ENCODE results near the gene DHRSX.

DHRSX gene

DNA sequence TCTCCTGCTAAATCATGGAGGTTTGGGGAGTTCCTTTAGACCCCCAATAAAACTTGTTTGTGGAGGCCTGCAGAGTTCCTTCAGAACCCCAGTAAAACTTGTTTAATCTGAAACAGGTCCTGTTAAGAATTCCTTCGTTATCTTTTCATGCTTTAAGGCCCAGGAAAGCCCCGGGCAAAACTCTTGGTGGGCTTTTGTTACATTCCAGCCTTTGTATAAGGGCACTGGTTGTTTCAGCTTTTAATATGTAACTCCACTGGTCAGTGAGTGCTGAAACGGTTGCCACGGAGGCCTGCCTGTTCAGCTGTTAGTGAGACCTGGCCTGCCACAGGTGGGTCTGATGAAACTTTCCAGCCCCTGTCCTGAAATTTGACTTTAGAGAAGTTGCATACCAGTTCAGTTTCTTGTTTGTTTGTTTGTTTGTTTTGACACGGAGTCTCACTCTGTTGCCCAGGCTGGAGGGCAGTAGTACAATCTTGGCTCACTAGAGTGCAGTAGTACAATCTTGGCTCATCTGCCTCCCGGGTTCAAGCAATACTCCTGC is 12.4 kb upstream of the DHRSX start:
- H2BK15ac ChIP-seq (ENCODE audit: low read length), result no peak overlapping the region
- no peak overlapping the region for H3K23ac ChIP-seq (ENCODE audit: low read depth, low read length, poor library complexity)
- no peak overlapping the region for H2BK120ac ChIP-seq (ENCODE audit: low read depth, low read length)
- no peak overlapping the region for H2BK12ac ChIP-seq (ENCODE audit: low read length)
- H4K91ac ChIP-seq (ENCODE audit: low read depth, low read length, poor library complexity), result no peak overlapping the region
- no peak overlapping the region for H4K8ac ChIP-seq (ENCODE audit: low read depth, low read length)
- no peaks in the 10 kb centered on the region for H3K27me3 ChIP-seq (ENCODE audit: control insufficient read depth in 3 of 3, insufficient read depth in 3 of 3, low read depth in 1 of 3, low read length in 3 of 3)
- no peaks in the 10 kb centered on the region for H3K36me3 ChIP-seq (replicated peaks in 1 of 2; ENCODE audit: control insufficient read depth in 2 of 2, insufficient read depth in 2 of 2, low read length in 2 of 2)
- H3K9ac ChIP-seq (ENCODE audit: low read depth, low read length, poor library complexity), result no peak overlapping the region
- no peak overlapping the region for H3K27ac ChIP-seq (replicated peaks; ENCODE audit: low read length)
- no peak overlapping the region for H3K18ac ChIP-seq (ENCODE audit: low read length)
- WGBS, 2 donors (ENCODE audit: extremely low coverage in 2 of 2, insufficient read length in 2 of 2, insufficient replicate concordance in 1 of 2), result no CpG with 5 or more reads among the region's 6 CpGs
- H2AK5ac ChIP-seq (ENCODE audit: low read depth, low read length), result no peak overlapping the region
- H3K4me3 ChIP-seq (ENCODE audit: low read length in 2 of 2), result no peak overlapping the region
- no peaks in the 10 kb centered on the region for H3K79me1 ChIP-seq (ENCODE audit: low read depth, low read length)
- H3K4me1 ChIP-seq (ENCODE audit: control insufficient read depth in 2 of 2, insufficient read depth in 1 of 2, low read depth in 1 of 2, low read length in 2 of 2), result peaks cover 4 to 6% of the 10 kb centered on the region in 2 donors
- peak overlapping the region; percentile 71 for H2AFZ ChIP-seq (ENCODE audit: low read length)
- no peak overlapping the region for H3K14ac ChIP-seq (ENCODE audit: low read length)
- no peak for DNase-seq (ENCODE audit: low spot score)
- H3K4me2 ChIP-seq (ENCODE audit: insufficient read depth, low read length, poor library complexity, severe bottlenecking), result no peak overlapping the region
- H3K9me3 ChIP-seq (replicated peaks in 1 of 2; ENCODE audit: control insufficient read depth in 2 of 2, insufficient read depth in 1 of 2, low read depth in 1 of 2, low read length in 2 of 2), result peaks cover 2 to 9% of the 10 kb centered on the region in 2 donors
- H2BK5ac ChIP-seq (ENCODE audit: low read length), result no peak overlapping the region
- no peak overlapping the region for H3K4ac ChIP-seq (ENCODE audit: low read length)

DNA sequence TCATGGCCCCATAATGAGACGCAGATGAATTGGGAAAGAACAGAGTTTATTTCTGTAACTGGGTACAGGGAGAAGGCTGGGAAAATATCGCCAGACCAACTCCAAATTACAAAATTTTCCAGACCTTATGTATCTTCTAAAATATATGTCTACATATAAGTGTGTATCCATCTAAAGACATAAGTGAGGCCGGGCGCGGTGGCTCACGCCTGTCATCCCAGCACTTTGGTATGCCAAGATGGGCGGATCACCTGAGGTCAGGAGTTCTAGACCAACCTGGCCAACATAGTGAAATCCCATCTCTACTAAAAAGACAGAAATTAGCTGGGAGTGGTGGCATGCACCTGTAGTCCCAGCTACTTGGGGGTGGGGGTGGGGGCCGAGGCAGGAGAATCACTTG is 11.7 kb upstream of the DHRSX start:
- no peak overlapping the region for H3K4me2 ChIP-seq (ENCODE audit: insufficient read depth, low read length, poor library complexity, severe bottlenecking)
- H3K79me1 ChIP-seq (ENCODE audit: low read depth, low read length), result no peaks in the 10 kb centered on the region
- no peak overlapping the region for H3K4ac ChIP-seq (ENCODE audit: low read length)
- peaks cover 4 to 6% of the 10 kb centered on the region in 2 donors for H3K4me1 ChIP-seq (ENCODE audit: control insufficient read depth in 2 of 2, insufficient read depth in 1 of 2, low read depth in 1 of 2, low read length in 2 of 2)
- H2BK5ac ChIP-seq (ENCODE audit: low read length), result no peak overlapping the region
- H4K8ac ChIP-seq (ENCODE audit: low read depth, low read length), result no peak overlapping the region
- H2BK120ac ChIP-seq (ENCODE audit: low read depth, low read length), result no peak overlapping the region
- DNase-seq (ENCODE audit: low spot score), result no peak
- H3K4me3 ChIP-seq (ENCODE audit: low read length in 2 of 2), result no peak overlapping the region
- no CpG with 5 or more reads among the region's 8 CpGs for WGBS, 2 donors (ENCODE audit: extremely low coverage in 2 of 2, insufficient read length in 2 of 2, insufficient replicate concordance in 1 of 2)
- H4K91ac ChIP-seq (ENCODE audit: low read depth, low read length, poor library complexity), result no peak overlapping the region
- H3K36me3 ChIP-seq (replicated peaks in 1 of 2; ENCODE audit: control insufficient read depth in 2 of 2, insufficient read depth in 2 of 2, low read length in 2 of 2), result no peaks in the 10 kb centered on the region
- no peak overlapping the region for H2AK5ac ChIP-seq (ENCODE audit: low read depth, low read length)
- H3K9me3 ChIP-seq (replicated peaks in 1 of 2; ENCODE audit: control insufficient read depth in 2 of 2, insufficient read depth in 1 of 2, low read depth in 1 of 2, low read length in 2 of 2), result peaks cover 2 to 9% of the 10 kb centered on the region in 2 donors
- no peak overlapping the region for H3K23ac ChIP-seq (ENCODE audit: low read depth, low read length, poor library complexity)
- no peaks in the 10 kb centered on the region for H3K27me3 ChIP-seq (ENCODE audit: control insufficient read depth in 3 of 3, insufficient read depth in 3 of 3, low read depth in 1 of 3, low read length in 3 of 3)
- no peak overlapping the region for H3K9ac ChIP-seq (ENCODE audit: low read depth, low read length, poor library complexity)
- H2AFZ ChIP-seq (ENCODE audit: low read length), result no peak overlapping the region
- H2BK12ac ChIP-seq (ENCODE audit: low read length), result no peak overlapping the region
- H3K27ac ChIP-seq (replicated peaks; ENCODE audit: low read length), result no peak overlapping the region
- H3K14ac ChIP-seq (ENCODE audit: low read length), result no peak overlapping the region
- H2BK15ac ChIP-seq (ENCODE audit: low read length), result no peak overlapping the region
- H3K18ac ChIP-seq (ENCODE audit: low read length), result no peak overlapping the region

DNA sequence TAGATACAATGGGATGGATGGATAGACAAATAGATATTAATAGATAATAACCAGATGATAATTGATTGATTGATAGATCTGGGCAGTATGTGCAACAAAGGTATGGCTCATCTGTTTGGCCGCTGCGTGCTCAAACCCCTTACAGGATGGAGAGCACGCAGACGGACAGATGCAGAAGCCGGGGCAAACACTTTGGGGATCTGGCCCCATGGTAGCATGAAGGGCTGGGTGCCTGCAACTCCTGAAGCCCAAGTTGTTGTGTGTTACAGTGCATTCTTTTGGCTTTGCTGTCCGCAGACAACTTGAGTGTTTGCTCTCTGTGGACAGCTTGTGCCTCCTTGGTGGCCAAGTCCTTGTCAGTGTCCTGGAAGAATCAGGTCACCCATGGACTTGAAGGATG is 10.6 kb upstream of the DHRSX start:
- H3K23ac ChIP-seq (ENCODE audit: low read depth, low read length, poor library complexity), result no peak overlapping the region
- no peak overlapping the region for H2AFZ ChIP-seq (ENCODE audit: low read length)
- H3K4me2 ChIP-seq (ENCODE audit: insufficient read depth, low read length, poor library complexity, severe bottlenecking), result no peak overlapping the region
- H4K8ac ChIP-seq (ENCODE audit: low read depth, low read length), result no peak overlapping the region
- no peak overlapping the region for H2BK15ac ChIP-seq (ENCODE audit: low read length)
- H2BK5ac ChIP-seq (ENCODE audit: low read length), result no peak overlapping the region
- no peak overlapping the region for H3K18ac ChIP-seq (ENCODE audit: low read length)
- WGBS, 2 donors (ENCODE audit: extremely low coverage in 2 of 2, insufficient read length in 2 of 2, insufficient replicate concordance in 1 of 2), result no CpG with 5 or more reads among the region's 6 CpGs
- no peak overlapping the region for H3K27ac ChIP-seq (replicated peaks; ENCODE audit: low read length)
- H3K9ac ChIP-seq (ENCODE audit: low read depth, low read length, poor library complexity), result no peak overlapping the region
- H2BK120ac ChIP-seq (ENCODE audit: low read depth, low read length), result no peak overlapping the region
- H2BK12ac ChIP-seq (ENCODE audit: low read length), result no peak overlapping the region
- no peaks in the 10 kb centered on the region for H3K79me1 ChIP-seq (ENCODE audit: low read depth, low read length)
- H3K9me3 ChIP-seq (replicated peaks in 1 of 2; ENCODE audit: control insufficient read depth in 2 of 2, insufficient read depth in 1 of 2, low read depth in 1 of 2, low read length in 2 of 2), result peaks cover 2 to 9% of the 10 kb centered on the region in 2 donors
- H3K27me3 ChIP-seq (ENCODE audit: control insufficient read depth in 3 of 3, insufficient read depth in 3 of 3, low read depth in 1 of 3, low read length in 3 of 3), result no peaks in the 10 kb centered on the region
- H3K36me3 ChIP-seq (replicated peaks in 1 of 2; ENCODE audit: control insufficient read depth in 2 of 2, insufficient read depth in 2 of 2, low read length in 2 of 2), result no peaks in the 10 kb centered on the region
- no peak overlapping the region for H4K91ac ChIP-seq (ENCODE audit: low read depth, low read length, poor library complexity)
- H3K4ac ChIP-seq (ENCODE audit: low read length), result no peak overlapping the region
- H3K4me3 ChIP-seq (ENCODE audit: low read length in 2 of 2), result no peak overlapping the region
- H3K4me1 ChIP-seq (ENCODE audit: control insufficient read depth in 2 of 2, insufficient read depth in 1 of 2, low read depth in 1 of 2, low read length in 2 of 2), result peaks cover 2 to 4% of the 10 kb centered on the region in 2 donors
- no peak overlapping the region for H2AK5ac ChIP-seq (ENCODE audit: low read depth, low read length)
- no peak overlapping the region for H3K14ac ChIP-seq (ENCODE audit: low read length)
- DNase-seq (ENCODE audit: low spot score), result no peak

DNA sequence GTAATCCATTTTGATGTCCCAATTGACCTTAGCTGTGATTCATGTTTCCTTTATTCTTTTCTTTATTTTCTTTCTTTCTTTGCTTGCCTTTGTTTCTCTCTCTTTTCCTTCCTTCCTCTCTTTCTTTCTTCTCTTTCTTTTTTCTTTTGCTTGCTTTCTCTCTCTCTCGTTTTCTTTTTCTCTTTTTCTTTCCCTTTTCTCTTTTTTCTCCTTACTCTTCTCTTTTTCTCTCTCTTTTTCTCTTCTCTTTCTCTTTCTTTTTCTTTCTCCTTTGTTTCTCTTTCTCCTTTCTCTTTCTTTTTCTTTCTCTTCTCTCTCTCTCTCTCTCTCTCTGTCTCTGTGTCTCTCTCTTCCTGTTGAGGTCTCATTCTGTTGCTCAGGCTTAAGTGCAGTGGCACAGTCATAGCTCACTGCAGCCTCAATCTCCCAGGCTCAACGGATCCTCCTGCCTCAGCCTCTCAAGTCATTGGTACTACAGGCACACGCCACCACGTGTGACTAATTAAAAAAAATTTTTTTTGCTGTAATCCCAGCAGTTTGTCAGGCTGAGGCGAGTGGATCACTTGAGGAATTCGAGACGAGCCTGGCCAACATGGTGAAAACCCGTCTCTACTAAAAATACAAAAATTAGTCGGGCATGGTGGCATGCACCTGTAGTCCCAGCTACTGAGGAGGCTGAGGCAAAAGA is 8.0 kb upstream of the DHRSX start:
- H3K9me3 ChIP-seq (replicated peaks in 1 of 2; ENCODE audit: control insufficient read depth in 2 of 2, insufficient read depth in 1 of 2, low read depth in 1 of 2, low read length in 2 of 2), result peaks cover 2 to 9% of the 10 kb centered on the region in 2 donors
- H2BK15ac ChIP-seq (ENCODE audit: low read length), result no peak overlapping the region
- H3K79me1 ChIP-seq (ENCODE audit: low read depth, low read length), result no peaks in the 10 kb centered on the region
- no peak overlapping the region for H3K9ac ChIP-seq (ENCODE audit: low read depth, low read length, poor library complexity)
- no peak overlapping the region for H2AK5ac ChIP-seq (ENCODE audit: low read depth, low read length)
- H2AFZ ChIP-seq (ENCODE audit: low read length), result no peak overlapping the region
- no peak for DNase-seq (ENCODE audit: low spot score)
- no peak overlapping the region for H2BK120ac ChIP-seq (ENCODE audit: low read depth, low read length)
- H3K18ac ChIP-seq (ENCODE audit: low read length), result no peak overlapping the region
- no peak overlapping the region for H2BK5ac ChIP-seq (ENCODE audit: low read length)
- H4K8ac ChIP-seq (ENCODE audit: low read depth, low read length), result no peak overlapping the region
- no peak overlapping the region for H3K23ac ChIP-seq (ENCODE audit: low read depth, low read length, poor library complexity)
- no peaks in the 10 kb centered on the region for H3K36me3 ChIP-seq (replicated peaks in 1 of 2; ENCODE audit: control insufficient read depth in 2 of 2, insufficient read depth in 2 of 2, low read length in 2 of 2)
- no CpG with 5 or more reads among the region's 9 CpGs for WGBS, 2 donors (ENCODE audit: extremely low coverage in 2 of 2, insufficient read length in 2 of 2, insufficient replicate concordance in 1 of 2)
- H3K14ac ChIP-seq (ENCODE audit: low read length), result no peak overlapping the region
- H3K4me2 ChIP-seq (ENCODE audit: insufficient read depth, low read length, poor library complexity, severe bottlenecking), result no peak overlapping the region
- H3K4me1 ChIP-seq (ENCODE audit: control insufficient read depth in 2 of 2, insufficient read depth in 1 of 2, low read depth in 1 of 2, low read length in 2 of 2), result peaks cover 2 to 4% of the 10 kb centered on the region in 2 donors
- no peaks in the 10 kb centered on the region for H3K27me3 ChIP-seq (ENCODE audit: control insufficient read depth in 3 of 3, insufficient read depth in 3 of 3, low read depth in 1 of 3, low read length in 3 of 3)
- no peak overlapping the region for H4K91ac ChIP-seq (ENCODE audit: low read depth, low read length, poor library complexity)
- no peak overlapping the region for H3K4ac ChIP-seq (ENCODE audit: low read length)
- no peak overlapping the region for H2BK12ac ChIP-seq (ENCODE audit: low read length)
- H3K27ac ChIP-seq (replicated peaks; ENCODE audit: low read length), result no peak overlapping the region
- no peak overlapping the region for H3K4me3 ChIP-seq (ENCODE audit: low read length in 2 of 2)
